Measurements from ENCODE around the gene SMAD7. TPM values are rescaled to one million over a fixed set of nuclear protein-coding genes. Genes with fewer than 3 reads are reported as not detected.

Gene SMAD7
- total RNA-seq, 2 donors from 2014 or later, result 80.8 to 107 TPM

- DNase-seq (ENCODE audit: low spot score) (no peak), ATAC-seq (ENCODE audit: insufficient number of reproducible peaks, low FRiP score, low read depth) (no peak)
- Histone ChIP-seq H3K27ac (peak overlapping the region; percentile 73 to 87), H3K9me3 (no peaks in the 10 kb centered on the region), H3K4me1 (ENCODE audit: control insufficient read depth in 1 of 2, low read depth in 2 of 2) (peaks cover 61 to 92% of the 10 kb centered on the region in 2 donors), H3K36me3 (peaks cover 17% of the 10 kb centered on the region), H3K27me3 (replicated peaks; ENCODE audit: insufficient read depth) (no peaks in the 10 kb centered on the region), H3K4me3 (peak overlapping the region; percentile 72)
- no peak for TF ChIP-seq CTCF (IDR thresholded peaks at IDR 0.05)
These were observed 28.5 kb downstream of the SMAD7 start for GRCh38 chr18:48922226-48922800.

GRCh38 chr18:48921305-48922225, 29.2 kb downstream of the SMAD7 start:
- TF ChIP-seq CTCF (IDR thresholded peaks at IDR 0.05), result no peak
- H3K9me3 ChIP-seq, result no peaks in the 10 kb centered on the region
- H3K36me3 ChIP-seq, result peaks cover 17% of the 10 kb centered on the region
- no peaks in the 10 kb centered on the region for H3K27me3 ChIP-seq (replicated peaks; ENCODE audit: insufficient read depth)
- no peak overlapping the region for H3K4me3 ChIP-seq
- H3K4me1 ChIP-seq (ENCODE audit: control insufficient read depth in 1 of 2, low read depth in 2 of 2), result peaks cover 54 to 85% of the 10 kb centered on the region in 2 donors
- peak overlapping the region; percentile 73 to 87 for H3K27ac ChIP-seq
- no peak for ATAC-seq (ENCODE audit: insufficient number of reproducible peaks, low FRiP score, low read depth)
- no peak for DNase-seq (ENCODE audit: low spot score)

GRCh38 chr18:48920408-48921038, 30.2 kb downstream of the SMAD7 start:
- no peak for ATAC-seq (ENCODE audit: insufficient number of reproducible peaks, low FRiP score, low read depth)
- Histone ChIP-seq H3K27ac (peak overlapping the region; percentile 44 to 53), H3K9me3 (no peaks in the 10 kb centered on the region), H3K36me3 (peaks cover 17% of the 10 kb centered on the region), H3K4me1 (ENCODE audit: control insufficient read depth in 1 of 2, low read depth in 2 of 2) (peaks cover 49 to 81% of the 10 kb centered on the region in 2 donors), H3K27me3 (replicated peaks; ENCODE audit: insufficient read depth) (no peaks in the 10 kb centered on the region), H3K4me3 (no peak overlapping the region)
- no peak for TF ChIP-seq CTCF (IDR thresholded peaks at IDR 0.05)
- no peak for DNase-seq (ENCODE audit: low spot score)

GRCh38 chr18:48919547-48919946, 31.2 kb downstream of the SMAD7 start:
- Histone ChIP-seq H3K9me3 (no peaks in the 10 kb centered on the region), H3K27me3 (replicated peaks; ENCODE audit: insufficient read depth) (no peaks in the 10 kb centered on the region), H3K36me3 (peaks cover 17% of the 10 kb centered on the region), H3K4me3 (no peak overlapping the region), H3K4me1 (ENCODE audit: control insufficient read depth in 1 of 2, low read depth in 2 of 2) (peaks cover 43 to 81% of the 10 kb centered on the region in 2 donors), H3K27ac (peak overlapping the region in 1 of 2 donors; percentile 32)
- TF ChIP-seq CTCF (IDR thresholded peaks at IDR 0.05), result no peak
- DNase-seq (ENCODE audit: low spot score), result no peak
- no peak for ATAC-seq (ENCODE audit: insufficient number of reproducible peaks, low FRiP score, low read depth)

All from thoracic aorta (tissue), 2 donors.